ENCODE measurements around the gene LIPC.

LIPC gene

GRCh38 chr15:58506783-58507668 is 75.2 kb downstream of the LIPC start:
- Histone ChIP-seq H2AFZ (ENCODE audit: low read length, unreplicated experiment) (no peak overlapping the region), H3K27ac (ENCODE audit: low read depth, low read length) (no peak overlapping the region), H3K27me3 (ENCODE audit: insufficient read depth, low read length) (no peaks in the 10 kb centered on the region), H3K36me3 (ENCODE audit: insufficient read depth, low read length) (no peaks in the 10 kb centered on the region), H3K79me2 (ENCODE audit: control insufficient read depth, insufficient read depth, low read length, unreplicated experiment) (no peaks in the 10 kb centered on the region), H3K4me3 (ENCODE audit: low read depth, low read length) (no peak overlapping the region), H3K4me1 (ENCODE audit: control insufficient read depth, insufficient read depth, low read length, unreplicated experiment) (peaks cover 35% of the 10 kb centered on the region)

- H3K27ac ChIP-seq (ENCODE audit: low read depth, low read length) = no peak overlapping the region
- no peaks in the 10 kb centered on the region for H3K79me2 ChIP-seq (ENCODE audit: control insufficient read depth, insufficient read depth, low read length, unreplicated experiment)
- no peaks in the 10 kb centered on the region for H3K36me3 ChIP-seq (ENCODE audit: insufficient read depth, low read length)
- peaks cover 35% of the 10 kb centered on the region for H3K4me1 ChIP-seq (ENCODE audit: control insufficient read depth, insufficient read depth, low read length, unreplicated experiment)
- no peak overlapping the region for H3K4me3 ChIP-seq (ENCODE audit: low read depth, low read length)
- H3K27me3 ChIP-seq (ENCODE audit: insufficient read depth, low read length) = no peaks in the 10 kb centered on the region
- no peak overlapping the region for H2AFZ ChIP-seq (ENCODE audit: low read length, unreplicated experiment)
Observed at GRCh38 chr15:58509556-58509955, 77.8 kb downstream of the LIPC start.

- Histone ChIP-seq H3K79me2 (ENCODE audit: control insufficient read depth, insufficient read depth, low read length, unreplicated experiment) (no peaks in the 10 kb centered on the region), H3K27me3 (ENCODE audit: insufficient read depth, low read length) (no peaks in the 10 kb centered on the region), H3K27ac (ENCODE audit: low read depth, low read length) (no peak overlapping the region), H2AFZ (ENCODE audit: low read length, unreplicated experiment) (no peak overlapping the region), H3K4me3 (ENCODE audit: low read depth, low read length) (no peak overlapping the region), H3K36me3 (ENCODE audit: insufficient read depth, low read length) (no peaks in the 10 kb centered on the region), H3K4me1 (ENCODE audit: control insufficient read depth, insufficient read depth, low read length, unreplicated experiment) (peaks cover 26% of the 10 kb centered on the region)
Observed at GRCh38 chr15:58510715-58511598, 79.2 kb downstream of the LIPC start.

GRCh38 chr15:58511599-58511987 is 79.8 kb downstream of the LIPC start:
- no peak overlapping the region for H2AFZ ChIP-seq (ENCODE audit: low read length, unreplicated experiment)
- peaks cover 21% of the 10 kb centered on the region for H3K4me1 ChIP-seq (ENCODE audit: control insufficient read depth, insufficient read depth, low read length, unreplicated experiment)
- H3K36me3 ChIP-seq (ENCODE audit: insufficient read depth, low read length) = no peaks in the 10 kb centered on the region
- H3K27me3 ChIP-seq (ENCODE audit: insufficient read depth, low read length) = no peaks in the 10 kb centered on the region
- no peak overlapping the region for H3K4me3 ChIP-seq (ENCODE audit: low read depth, low read length)
- H3K79me2 ChIP-seq (ENCODE audit: control insufficient read depth, insufficient read depth, low read length, unreplicated experiment) = no peaks in the 10 kb centered on the region
- no peak overlapping the region for H3K27ac ChIP-seq (ENCODE audit: low read depth, low read length)

GRCh38 chr15:58512522-58512921 is 80.7 kb downstream of the LIPC start:
- H2AFZ ChIP-seq (ENCODE audit: low read length, unreplicated experiment) = no peak overlapping the region

GRCh38 chr15:58513008-58513407 is 81.2 kb downstream of the LIPC start:
- H3K4me1 ChIP-seq (ENCODE audit: control insufficient read depth, insufficient read depth, low read length, unreplicated experiment) = peaks cover 21% of the 10 kb centered on the region
- no peak overlapping the region for H2AFZ ChIP-seq (ENCODE audit: low read length, unreplicated experiment)
- no peak overlapping the region for H3K4me3 ChIP-seq (ENCODE audit: low read depth, low read length)
- H3K36me3 ChIP-seq (ENCODE audit: insufficient read depth, low read length) = no peaks in the 10 kb centered on the region
- H3K27me3 ChIP-seq (ENCODE audit: insufficient read depth, low read length) = no peaks in the 10 kb centered on the region
- H3K27ac ChIP-seq (ENCODE audit: low read depth, low read length) = no peak overlapping the region
- no peaks in the 10 kb centered on the region for H3K79me2 ChIP-seq (ENCODE audit: control insufficient read depth, insufficient read depth, low read length, unreplicated experiment)

More at GRCh38 chr15:58512522-58512921, 80.7 kb downstream of the LIPC start:
- Histone ChIP-seq H3K36me3 (ENCODE audit: insufficient read depth, low read length) (no peaks in the 10 kb centered on the region), H3K27me3 (ENCODE audit: insufficient read depth, low read length) (no peaks in the 10 kb centered on the region), H3K27ac (ENCODE audit: low read depth, low read length) (no peak overlapping the region), H3K4me3 (ENCODE audit: low read depth, low read length) (no peak overlapping the region), H3K79me2 (ENCODE audit: control insufficient read depth, insufficient read depth, low read length, unreplicated experiment) (no peaks in the 10 kb centered on the region), H3K4me1 (ENCODE audit: control insufficient read depth, insufficient read depth, low read length, unreplicated experiment) (peaks cover 21% of the 10 kb centered on the region)

GRCh38 chr15:58513726-58514336 is 82.0 kb downstream of the LIPC start:
- no peak overlapping the region for H3K4me3 ChIP-seq (ENCODE audit: low read depth, low read length)
- no peaks in the 10 kb centered on the region for H3K27me3 ChIP-seq (ENCODE audit: insufficient read depth, low read length)
- H3K36me3 ChIP-seq (ENCODE audit: insufficient read depth, low read length) = no peaks in the 10 kb centered on the region
- no peaks in the 10 kb centered on the region for H3K79me2 ChIP-seq (ENCODE audit: control insufficient read depth, insufficient read depth, low read length, unreplicated experiment)
- peaks cover 21% of the 10 kb centered on the region for H3K4me1 ChIP-seq (ENCODE audit: control insufficient read depth, insufficient read depth, low read length, unreplicated experiment)
- no peak overlapping the region for H2AFZ ChIP-seq (ENCODE audit: low read length, unreplicated experiment)
- no peak overlapping the region for H3K27ac ChIP-seq (ENCODE audit: low read depth, low read length)

GRCh38 chr15:58515807-58516206 is 84.0 kb downstream of the LIPC start:
- Histone ChIP-seq H3K27ac (ENCODE audit: low read depth, low read length) (no peak overlapping the region), H3K4me3 (ENCODE audit: low read depth, low read length) (no peak overlapping the region), H3K79me2 (ENCODE audit: control insufficient read depth, insufficient read depth, low read length, unreplicated experiment) (no peaks in the 10 kb centered on the region), H2AFZ (ENCODE audit: low read length, unreplicated experiment) (no peak overlapping the region), H3K4me1 (ENCODE audit: control insufficient read depth, insufficient read depth, low read length, unreplicated experiment) (peaks cover 7% of the 10 kb centered on the region), H3K36me3 (ENCODE audit: insufficient read depth, low read length) (no peaks in the 10 kb centered on the region), H3K27me3 (ENCODE audit: insufficient read depth, low read length) (no peaks in the 10 kb centered on the region)

- H3K79me2 ChIP-seq (ENCODE audit: control insufficient read depth, insufficient read depth, low read length, unreplicated experiment) = no peaks in the 10 kb centered on the region
- no peak overlapping the region for H2AFZ ChIP-seq (ENCODE audit: low read length, unreplicated experiment)
- H3K27me3 ChIP-seq (ENCODE audit: insufficient read depth, low read length) = no peaks in the 10 kb centered on the region
- H3K4me3 ChIP-seq (ENCODE audit: low read depth, low read length) = no peak overlapping the region
- H3K27ac ChIP-seq (ENCODE audit: low read depth, low read length) = no peak overlapping the region
- no peaks in the 10 kb centered on the region for H3K36me3 ChIP-seq (ENCODE audit: insufficient read depth, low read length)
- H3K4me1 ChIP-seq (ENCODE audit: control insufficient read depth, insufficient read depth, low read length, unreplicated experiment) = peaks cover 8% of the 10 kb centered on the region
Observed at GRCh38 chr15:58517252-58517681, 85.5 kb downstream of the LIPC start.

GRCh38 chr15:58517682-58518525 is 86.1 kb downstream of the LIPC start:
- Histone ChIP-seq H3K4me1 (ENCODE audit: control insufficient read depth, insufficient read depth, low read length, unreplicated experiment) (peaks cover 8% of the 10 kb centered on the region), H2AFZ (ENCODE audit: low read length, unreplicated experiment) (no peak overlapping the region), H3K36me3 (ENCODE audit: insufficient read depth, low read length) (no peaks in the 10 kb centered on the region), H3K27me3 (ENCODE audit: insufficient read depth, low read length) (no peaks in the 10 kb centered on the region), H3K79me2 (ENCODE audit: control insufficient read depth, insufficient read depth, low read length, unreplicated experiment) (no peaks in the 10 kb centered on the region), H3K27ac (ENCODE audit: low read depth, low read length) (no peak overlapping the region), H3K4me3 (ENCODE audit: low read depth, low read length) (no peak overlapping the region)

Measured in ACC112 (cell line).